Measurements from ENCODE around the gene OR9A4. TPM values are rescaled to one million over a fixed set of nuclear protein-coding genes. Genes with fewer than 3 reads are reported as not detected.

OR9A4 gene
- total RNA-seq, 4 donors from 2014 or later = not detected

DNA sequence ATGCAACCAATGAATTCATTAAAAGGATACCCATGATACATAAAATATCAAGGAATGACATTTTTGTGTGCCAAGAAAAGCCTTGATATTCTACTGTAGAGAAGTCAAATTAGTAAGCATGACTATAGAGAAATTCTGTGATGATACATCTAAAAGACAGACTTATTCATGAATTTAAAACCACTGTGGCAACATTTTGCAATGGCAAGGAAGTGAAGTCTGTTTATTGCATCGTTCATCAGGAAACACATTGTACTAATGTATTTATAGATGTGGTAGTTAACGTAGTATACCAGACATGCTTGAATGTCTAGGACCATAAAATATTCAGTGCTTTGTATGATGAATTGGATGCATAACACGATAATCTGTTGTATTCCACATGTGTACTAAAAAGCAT lies 39.9 kb downstream of the OR9A4 start:
- Histone ChIP-seq H3K36me3 (no peaks in the 10 kb centered on the region), H3K9me3 (no peaks in the 10 kb centered on the region), H3K4me1 (no peaks in the 10 kb centered on the region), H3K4me3 (no peak overlapping the region), H3K27ac (no peak overlapping the region), H3K27me3 (no peaks in the 10 kb centered on the region)
- TF ChIP-seq POLR2A (IDR thresholded peaks at IDR 0.05) = no peak
- TF ChIP-seq, protein P1, sequence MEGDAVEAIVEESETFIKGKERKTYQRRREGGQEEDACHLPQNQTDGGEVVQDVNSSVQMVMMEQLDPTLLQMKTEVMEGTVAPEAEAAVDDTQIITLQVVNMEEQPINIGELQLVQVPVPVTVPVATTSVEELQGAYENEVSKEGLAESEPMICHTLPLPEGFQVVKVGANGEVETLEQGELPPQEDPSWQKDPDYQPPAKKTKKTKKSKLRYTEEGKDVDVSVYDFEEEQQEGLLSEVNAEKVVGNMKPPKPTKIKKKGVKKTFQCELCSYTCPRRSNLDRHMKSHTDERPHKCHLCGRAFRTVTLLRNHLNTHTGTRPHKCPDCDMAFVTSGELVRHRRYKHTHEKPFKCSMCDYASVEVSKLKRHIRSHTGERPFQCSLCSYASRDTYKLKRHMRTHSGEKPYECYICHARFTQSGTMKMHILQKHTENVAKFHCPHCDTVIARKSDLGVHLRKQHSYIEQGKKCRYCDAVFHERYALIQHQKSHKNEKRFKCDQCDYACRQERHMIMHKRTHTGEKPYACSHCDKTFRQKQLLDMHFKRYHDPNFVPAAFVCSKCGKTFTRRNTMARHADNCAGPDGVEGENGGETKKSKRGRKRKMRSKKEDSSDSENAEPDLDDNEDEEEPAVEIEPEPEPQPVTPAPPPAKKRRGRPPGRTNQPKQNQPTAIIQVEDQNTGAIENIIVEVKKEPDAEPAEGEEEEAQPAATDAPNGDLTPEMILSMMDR (IDR thresholded peaks at IDR 0.05 in 4 of 5, conservative IDR thresholded peaks at IDR 0.05 in 1 of 5) = no peak
- no peak for ATAC-seq
- no peak for DNase-seq
- in situ Hi-C loops (cut with MboI; ENCODE audit: low sequenced_read_pairs in 4 of 4) (no loop called here), intact Hi-C loops (cut with DNase I; ENCODE audit: low total_unique reads) (no loop called here)

DNA sequence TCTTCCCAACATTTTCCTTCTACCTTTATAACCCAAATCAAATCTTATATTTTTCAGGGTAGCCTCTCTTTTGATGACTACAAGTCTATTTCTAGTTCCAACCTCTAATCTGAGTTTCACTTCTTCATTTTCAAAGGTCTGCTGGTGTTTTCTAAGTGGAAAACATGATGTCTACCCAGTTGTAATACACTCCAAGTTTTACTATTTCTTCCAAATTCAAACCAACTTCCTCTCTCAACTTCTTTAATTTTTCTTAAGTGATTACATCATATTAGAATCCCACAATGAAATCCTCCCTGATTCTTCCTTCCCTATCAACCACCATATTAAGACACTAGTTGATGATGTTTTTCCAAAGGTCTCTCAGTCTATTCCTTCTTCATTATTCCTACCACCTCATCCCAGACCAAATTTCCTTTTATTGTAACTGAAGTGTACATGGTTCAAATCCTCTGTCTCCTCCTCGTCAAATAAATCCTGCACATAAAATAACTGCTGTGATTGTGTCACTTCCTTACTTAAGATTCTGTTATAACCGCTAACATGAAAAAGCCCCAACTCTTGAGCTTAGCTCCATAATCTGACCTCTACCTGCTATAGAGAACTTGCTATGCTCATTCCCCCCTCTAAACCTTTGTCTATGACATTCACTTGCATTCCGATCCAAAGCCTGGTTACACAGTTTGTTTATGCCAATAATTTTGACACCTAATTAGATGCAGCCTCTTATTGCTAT lies 44.7 kb downstream of the OR9A4 start:
- Histone ChIP-seq H3K4me1 (no peaks in the 10 kb centered on the region), H3K27ac (no peak overlapping the region), H3K36me3 (no peaks in the 10 kb centered on the region), H3K9me3 (no peaks in the 10 kb centered on the region), H3K4me3 (no peak overlapping the region), H3K27me3 (no peaks in the 10 kb centered on the region)
- in situ Hi-C loops (cut with MboI; ENCODE audit: low sequenced_read_pairs in 4 of 4) = no loop called here
- intact Hi-C loops (cut with DNase I; ENCODE audit: low total_unique reads) = no loop called here
- ATAC-seq = no peak
- no peak for DNase-seq
- no peak for TF ChIP-seq POLR2A (IDR thresholded peaks at IDR 0.05)
- TF ChIP-seq, protein P1 (IDR thresholded peaks at IDR 0.05 in 4 of 5, conservative IDR thresholded peaks at IDR 0.05 in 1 of 5) = no peak

Other genes with a start within 250 kb of the OR9A4 start
- gene DENND11, start 214.2 kb upstream of the OR9A4 start, total RNA-seq = 1 to 10 TPM; 4.9 to 8.2 (median 6.7) TPM
- gene WEE2, start 208.0 kb upstream of the OR9A4 start, total RNA-seq = not detected
- gene SSBP1, start 178.0 kb upstream of the OR9A4 start, total RNA-seq = 100 to 1,000 TPM; 127 to 147 (median 138) TPM
- under 1 TPM in 2 of 4 donors, not detected in 2; 0.75 to 0.92 TPM for gene TAS2R3, start 152.3 kb upstream of the OR9A4 start, total RNA-seq
- gene TAS2R4, start 139.7 kb upstream of the OR9A4 start, total RNA-seq = 1 to 10 TPM in 1 of 4 donors, under 1 TPM in 1, not detected in 2; 0.09 to 1.4 TPM
- gene TAS2R5, start 126.2 kb upstream of the OR9A4 start, total RNA-seq = 1 to 10 TPM in 1 of 4 donors, under 1 TPM in 2, not detected in 1; 0.47 to 3.4 (median 0.98) TPM
- not detected for gene PRSS37, start 74.9 kb upstream of the OR9A4 start, total RNA-seq
- gene CLEC5A, start 30.6 kb downstream of the OR9A4 start, total RNA-seq = not detected
- not detected for gene TAS2R38, start 57.4 kb downstream of the OR9A4 start, total RNA-seq
- under 1 TPM in 3 of 4 donors, not detected in 1; 0.07 to 0.25 (median 0.13) TPM for gene MGAM, start 79.5 kb downstream of the OR9A4 start, total RNA-seq
- under 1 TPM in 2 of 4 donors, not detected in 2; 0.13 to 0.27 TPM for gene MGAM2, start 195.3 kb downstream of the OR9A4 start, total RNA-seq

Data from gastrocnemius medialis (tissue), 4 donors.